ENCODE results near the gene ATG9B. TPM values are rescaled to one million over a fixed set of nuclear protein-coding genes. Genes with fewer than 3 reads are reported as not detected.

Gene ATG9B
- total RNA-seq, 1 donor from 2014 or later, result 0.38 TPM

- peak; percentile 30 to 43 for ATAC-seq
Observed at GRCh38 chr7:150968734-150969372, 55.4 kb downstream of the ATG9B start.

GRCh38 chr7:150968056-150968733, 56.1 kb downstream of the ATG9B start:
- DNase-seq, result no peak
- peaks cover 27% of the 10 kb centered on the region for H3K27me3 ChIP-seq (ENCODE audit: low read depth)
- intact Hi-C loops (cut with DNase I), result no loop called here
- H3K27ac ChIP-seq, result no peak overlapping the region
- H3K4me1 ChIP-seq, result peaks cover 28% of the 10 kb centered on the region
- no peak for ATAC-seq
- no peak for TF ChIP-seq CTCF (IDR thresholded peaks at IDR 0.05)
- H3K9me3 ChIP-seq, result no peaks in the 10 kb centered on the region
- no peak overlapping the region for H3K4me3 ChIP-seq
- H3K36me3 ChIP-seq, result no peaks in the 10 kb centered on the region

More at GRCh38 chr7:150968734-150969372, 55.4 kb downstream of the ATG9B start:
- H3K27ac ChIP-seq, result no peak overlapping the region
- peaks cover 25% of the 10 kb centered on the region for H3K27me3 ChIP-seq (ENCODE audit: low read depth)
- TF ChIP-seq CTCF (IDR thresholded peaks at IDR 0.05), result no peak
- no peak for DNase-seq
- intact Hi-C loops (cut with DNase I), result no loop called here
- no peaks in the 10 kb centered on the region for H3K36me3 ChIP-seq
- H3K4me1 ChIP-seq, result peaks cover 26% of the 10 kb centered on the region
- no peaks in the 10 kb centered on the region for H3K9me3 ChIP-seq
- H3K4me3 ChIP-seq, result no peak overlapping the region

- no peak for TF ChIP-seq CTCF (IDR thresholded peaks at IDR 0.05)
- no peak overlapping the region for H3K27ac ChIP-seq
- peaks cover 34% of the 10 kb centered on the region for H3K4me1 ChIP-seq
- no peak for ATAC-seq
- H3K27me3 ChIP-seq (ENCODE audit: low read depth), result peaks cover 29% of the 10 kb centered on the region
- no peak overlapping the region for H3K4me3 ChIP-seq
- no peaks in the 10 kb centered on the region for H3K9me3 ChIP-seq
- DNase-seq, result no peak
- intact Hi-C loops (cut with DNase I), result no loop called here
- H3K36me3 ChIP-seq, result no peaks in the 10 kb centered on the region
Observed at GRCh38 chr7:150967349-150967748, 56.9 kb downstream of the ATG9B start.

GRCh38 chr7:150966002-150966401, 58.3 kb downstream of the ATG9B start:
- H3K4me3 ChIP-seq, result no peak overlapping the region
- H3K4me1 ChIP-seq, result peaks cover 41% of the 10 kb centered on the region
- no peak for DNase-seq
- no peaks in the 10 kb centered on the region for H3K36me3 ChIP-seq
- H3K9me3 ChIP-seq, result no peaks in the 10 kb centered on the region
- peaks cover 37% of the 10 kb centered on the region for H3K27me3 ChIP-seq (ENCODE audit: low read depth)
- TF ChIP-seq CTCF (IDR thresholded peaks at IDR 0.05), result peak; percentile 17
- no peak overlapping the region for H3K27ac ChIP-seq
- no peak for ATAC-seq
- intact Hi-C loops (cut with DNase I), result no loop called here

GRCh38 chr7:150965273-150965830, 58.9 kb downstream of the ATG9B start:
- peaks cover 37% of the 10 kb centered on the region for H3K27me3 ChIP-seq (ENCODE audit: low read depth)
- ATAC-seq (no peak), DNase-seq (no peak)
- no peaks in the 10 kb centered on the region for H3K36me3 ChIP-seq
- no peak overlapping the region for H3K4me3 ChIP-seq
- H3K27ac ChIP-seq, result no peak overlapping the region
- no peaks in the 10 kb centered on the region for H3K9me3 ChIP-seq
- peaks cover 41% of the 10 kb centered on the region for H3K4me1 ChIP-seq
- intact Hi-C loops (cut with DNase I), result no loop called here
- TF ChIP-seq CTCF (IDR thresholded peaks at IDR 0.05), result no peak

Other genes with a start within 250 kb of the ATG9B start
- 69.4 TPM for gene TMEM176B, start 224.1 kb downstream of the ATG9B start, total RNA-seq
- gene TMEM176A, start 223.7 kb downstream of the ATG9B start, total RNA-seq, result 57.4 TPM
- 1.7 TPM for gene AOC1, start 172.0 kb downstream of the ATG9B start, total RNA-seq
- 2.4 TPM for gene KCNH2, start 46.2 kb downstream of the ATG9B start, total RNA-seq
- gene NOS3, start 33.5 kb downstream of the ATG9B start, total RNA-seq, result 15.1 TPM
- 42.4 TPM for gene ABCB8, start 4.0 kb upstream of the ATG9B start, total RNA-seq
- 3.7 TPM for gene ASIC3, start 24.0 kb upstream of the ATG9B start, total RNA-seq
- 13.7 TPM for gene CDK5, start 33.4 kb upstream of the ATG9B start, total RNA-seq
- 182 TPM for gene SLC4A2, start 35.1 kb upstream of the ATG9B start, total RNA-seq
- gene FASTK, start 56.3 kb upstream of the ATG9B start, total RNA-seq, result 54.4 TPM
- 37.4 TPM for gene TMUB1, start 59.0 kb upstream of the ATG9B start, total RNA-seq
- 157 TPM for gene AGAP3, start 62.0 kb upstream of the ATG9B start, total RNA-seq
- not detected for gene GBX1, start 143.2 kb upstream of the ATG9B start, total RNA-seq
- gene ASB10, start 162.8 kb upstream of the ATG9B start, total RNA-seq, result not detected
- gene H2BK1, start 186.0 kb upstream of the ATG9B start, total RNA-seq, result not detected
- gene ABCF2, start 202.7 kb upstream of the ATG9B start, total RNA-seq, result 23.3 TPM
- gene CHPF2, start 208.0 kb upstream of the ATG9B start, total RNA-seq, result 34.7 TPM
- gene SMARCD3, start 224.2 kb upstream of the ATG9B start, total RNA-seq, result 53.1 TPM

All from lower lobe of right lung (tissue), 2 donors.